ENCODE measurements around the gene NRXN2. TPM values are rescaled to one million over a fixed set of nuclear protein-coding genes. Genes with fewer than 3 reads are reported as not detected.

NRXN2 gene
- total and polyA plus RNA-seq, 2 donors (not counting 3 experiments of a cell fraction or from before 2014, with no cell fraction given) = not detected

GRCh38 chr11:64580412-64580811 is 142.6 kb downstream of the NRXN2 start:
- DNase-seq (ENCODE audit: low read depth, low spot score) (no peak), FAIRE-seq (no peak)
- CTCF ChIA-PET = interaction anchor here (1.2 to 2.0 kb wide), 2 partner anchors 9 to 132 kb away, joined by 3 to 6 read pairs; no protein-coding TSS in a partner anchor
- no peaks in the 10 kb centered on the region for H3K9me3 ChIP-seq (replicated peaks; ENCODE audit: control insufficient read depth, insufficient read depth, low read length)
- TF ChIP-seq POLR2AphosphoS5 (IDR thresholded peaks at IDR 0.05; ENCODE audit: insufficient read depth, low read depth, low read length) = no peak
- TF ChIP-seq, protein P1, sequence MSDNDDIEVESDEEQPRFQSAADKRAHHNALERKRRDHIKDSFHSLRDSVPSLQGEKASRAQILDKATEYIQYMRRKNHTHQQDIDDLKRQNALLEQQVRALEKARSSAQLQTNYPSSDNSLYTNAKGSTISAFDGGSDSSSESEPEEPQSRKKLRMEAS (IDR thresholded peaks at IDR 0.05; ENCODE audit: insufficient read depth, insufficient read length) = no peak
- TF ChIP-seq MYC (IDR thresholded peaks at IDR 0.05; ENCODE audit: low read depth, low read length) = no peak
- no peak overlapping the region for H2AFZ ChIP-seq (ENCODE audit: low read depth, low read length)
- intact Hi-C loops (cut with micrococcal nuclease) = no loop called here
- H3K27ac ChIP-seq (ENCODE audit: insufficient read depth, low read depth, low read length) = no peak overlapping the region
- no peaks in the 10 kb centered on the region for H3K36me3 ChIP-seq (ENCODE audit: control insufficient read depth in 2 of 2, extremely low read depth in 1 of 2, insufficient read depth in 2 of 2, low read length in 2 of 2)
- no peaks in the 10 kb centered on the region for H3K9me1 ChIP-seq (replicated peaks; ENCODE audit: control insufficient read depth, extremely low read depth, insufficient read depth, low read length)
- H3K4me2 ChIP-seq (ENCODE audit: insufficient read depth, low read length) = no peak overlapping the region
- no peaks in the 10 kb centered on the region for H3K79me2 ChIP-seq (ENCODE audit: control insufficient read depth, insufficient read depth, low read length)
- BruUV-seq (replicated peaks) = no TSS peak
- H3K4me3 ChIP-seq (replicated peaks in 1 of 3; ENCODE audit: insufficient read depth in 1 of 3, low read depth in 1 of 3, low read length in 3 of 3) = no peak overlapping the region
- H3K27me3 ChIP-seq (ENCODE audit: control insufficient read depth in 2 of 2, insufficient read depth in 2 of 2, low read length in 2 of 2) = peaks cover 0 to 7% of the 10 kb centered on the region in 2 experiments
- POLR2A ChIA-PET = no interaction called here
- dilution Hi-C loops (cut with MboI; ENCODE audit: extremely low pct_ligation_motif_present, low sequenced_read_pairs) = no loop called here
- no peak overlapping the region for H3K9ac ChIP-seq (replicated peaks; ENCODE audit: extremely low read depth, insufficient read depth, low read length)
- H3K4me1 ChIP-seq (ENCODE audit: control insufficient read depth, extremely low read depth, insufficient read depth, low read length) = no peaks in the 10 kb centered on the region
- no peaks in the 10 kb centered on the region for H4K20me1 ChIP-seq (replicated peaks; ENCODE audit: control insufficient read depth, extremely low read depth, insufficient read depth, low read length)

- no peak for TF ChIP-seq POLR2AphosphoS5 (IDR thresholded peaks at IDR 0.05; ENCODE audit: insufficient read depth, low read depth, low read length)
- POLR2A ChIA-PET = no interaction called here
- H3K9ac ChIP-seq (replicated peaks; ENCODE audit: extremely low read depth, insufficient read depth, low read length) = no peak overlapping the region
- H3K79me2 ChIP-seq (ENCODE audit: control insufficient read depth, insufficient read depth, low read length) = no peaks in the 10 kb centered on the region
- no peak for FAIRE-seq
- no peak overlapping the region for H3K27ac ChIP-seq (ENCODE audit: insufficient read depth, low read depth, low read length)
- H3K9me1 ChIP-seq (replicated peaks; ENCODE audit: control insufficient read depth, extremely low read depth, insufficient read depth, low read length) = no peaks in the 10 kb centered on the region
- no peak for DNase-seq (ENCODE audit: low read depth, low spot score)
- dilution Hi-C loops (cut with MboI; ENCODE audit: extremely low pct_ligation_motif_present, low sequenced_read_pairs) (no loop called here), intact Hi-C loops (cut with micrococcal nuclease) (no loop called here)
- no peak overlapping the region for H2AFZ ChIP-seq (ENCODE audit: low read depth, low read length)
- no peaks in the 10 kb centered on the region for H4K20me1 ChIP-seq (replicated peaks; ENCODE audit: control insufficient read depth, extremely low read depth, insufficient read depth, low read length)
- H3K9me3 ChIP-seq (replicated peaks; ENCODE audit: control insufficient read depth, insufficient read depth, low read length) = no peaks in the 10 kb centered on the region
- no peak overlapping the region for H3K4me3 ChIP-seq (replicated peaks in 1 of 3; ENCODE audit: insufficient read depth in 1 of 3, low read depth in 1 of 3, low read length in 3 of 3)
- H3K4me2 ChIP-seq (ENCODE audit: insufficient read depth, low read length) = no peak overlapping the region
- CTCF ChIA-PET = no interaction called here
- no peaks in the 10 kb centered on the region for H3K36me3 ChIP-seq (ENCODE audit: control insufficient read depth in 2 of 2, extremely low read depth in 1 of 2, insufficient read depth in 2 of 2, low read length in 2 of 2)
- BruUV-seq (replicated peaks) = no TSS peak
- peaks cover 3 to 11% of the 10 kb centered on the region in 2 experiments for H3K27me3 ChIP-seq (ENCODE audit: control insufficient read depth in 2 of 2, insufficient read depth in 2 of 2, low read length in 2 of 2)
- H3K4me1 ChIP-seq (ENCODE audit: control insufficient read depth, extremely low read depth, insufficient read depth, low read length) = no peaks in the 10 kb centered on the region
Observed at GRCh38 chr11:64577202-64577601, 145.8 kb downstream of the NRXN2 start.

Data from endothelial cell of umbilical vein (primary cell).